ENCODE measurements around the gene PCCA. TPM values are rescaled to one million over a fixed set of nuclear protein-coding genes. Genes with fewer than 3 reads are reported as not detected.

The PCCA gene
- total RNA-seq, 1 experiment from 2014 or later, result 16.1 TPM

- H3K4me1 ChIP-seq (replicated peaks; ENCODE audit: insufficient read depth), result no peaks in the 10 kb centered on the region
- ChIA-PET CTCF (no interaction called here), POLR2A (ENCODE audit: unreplicated experiment) (no interaction called here)
- DNase-seq, result no peak
- no peak for TF ChIP-seq CTCF (conservative IDR thresholded peaks at IDR 0.05)
- TF ChIP-seq EZH2 (IDR thresholded peaks at IDR 0.05; ENCODE audit: low read depth), result no peak
- no peak overlapping the region for H3K4me2 ChIP-seq
- no peak overlapping the region for H3K4me3 ChIP-seq
- H3K27ac ChIP-seq, result no peak overlapping the region
- no peak overlapping the region for H2AFZ ChIP-seq
- no peaks in the 10 kb centered on the region for H3K79me2 ChIP-seq (ENCODE audit: low read depth)
- no peaks in the 10 kb centered on the region for H4K20me1 ChIP-seq (ENCODE audit: insufficient read depth)
- H3K36me3 ChIP-seq (ENCODE audit: low read depth), result no peaks in the 10 kb centered on the region
- H3F3A ChIP-seq (ENCODE audit: insufficient read depth, low read depth), result no peaks in the 10 kb centered on the region; the same call in 1 of the 2 replicates
- no TSS peak for BruUV-seq (replicated peaks)
- H3K27me3 ChIP-seq (ENCODE audit: insufficient read depth, low read depth), result no peaks in the 10 kb centered on the region
- no peaks in the 10 kb centered on the region for H3K9me2 ChIP-seq (ENCODE audit: insufficient read depth)
- no peaks in the 10 kb centered on the region for H3K9me3 ChIP-seq (ENCODE audit: insufficient read depth, low read depth)
- intact Hi-C loops (cut with micrococcal nuclease; ENCODE audit: unreplicated experiment), result loop anchor here (5.0 kb wide), 1 partner anchor 362 kb away; no protein-coding TSS in a partner anchor
These were observed 141.9 kb downstream of the PCCA start for GRCh38 chr13:100230769-100231149.

GRCh38 chr13:100231176-100231575 is 142.3 kb downstream of the PCCA start:
- no peak for DNase-seq
- no peaks in the 10 kb centered on the region for H3K4me1 ChIP-seq (replicated peaks; ENCODE audit: insufficient read depth)
- no peaks in the 10 kb centered on the region for H3K79me2 ChIP-seq (ENCODE audit: low read depth)
- BruUV-seq (replicated peaks), result no TSS peak
- no peaks in the 10 kb centered on the region for H3K9me3 ChIP-seq (ENCODE audit: insufficient read depth, low read depth)
- TF ChIP-seq EZH2 (IDR thresholded peaks at IDR 0.05; ENCODE audit: low read depth) (no peak), CTCF (conservative IDR thresholded peaks at IDR 0.05) (no peak)
- H3K4me3 ChIP-seq, result no peak overlapping the region
- no peaks in the 10 kb centered on the region for H3K36me3 ChIP-seq (ENCODE audit: low read depth)
- no peak overlapping the region for H2AFZ ChIP-seq
- no peaks in the 10 kb centered on the region for H3K27me3 ChIP-seq (ENCODE audit: insufficient read depth, low read depth)
- ChIA-PET POLR2A (ENCODE audit: unreplicated experiment) (no interaction called here), CTCF (no interaction called here)
- intact Hi-C loops (cut with micrococcal nuclease; ENCODE audit: unreplicated experiment), result loop anchor here (5.0 kb wide), 1 partner anchor 361 kb away; no protein-coding TSS in a partner anchor
- H3K4me2 ChIP-seq, result no peak overlapping the region
- no peak overlapping the region for H3K27ac ChIP-seq
- H4K20me1 ChIP-seq (ENCODE audit: insufficient read depth), result no peaks in the 10 kb centered on the region
- H3F3A ChIP-seq (ENCODE audit: insufficient read depth, low read depth), result no peaks in the 10 kb centered on the region; the same call in 1 of the 2 replicates
- no peaks in the 10 kb centered on the region for H3K9me2 ChIP-seq (ENCODE audit: insufficient read depth)

DNA sequence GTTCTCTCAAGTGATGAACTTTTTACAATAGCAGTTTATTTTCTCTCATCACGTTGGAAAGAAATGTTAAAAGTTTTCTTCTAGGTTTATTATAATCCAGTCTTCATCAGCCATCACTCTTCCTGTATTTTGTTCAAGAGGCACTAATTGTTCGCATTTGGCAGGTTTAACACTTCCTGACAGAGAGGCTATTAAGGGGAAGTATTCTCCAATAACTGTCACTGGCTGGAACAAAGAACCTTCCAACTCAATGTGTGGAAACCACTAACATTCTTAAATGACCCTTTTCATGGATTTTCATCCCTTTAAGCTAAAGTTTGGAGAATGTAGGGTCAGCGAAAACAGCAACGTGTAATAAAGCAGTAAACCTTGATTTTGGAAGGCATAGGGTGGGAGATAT is 145.1 kb downstream of the PCCA start:
- no TSS peak for BruUV-seq (replicated peaks)
- POLR2A ChIA-PET (ENCODE audit: unreplicated experiment), result no interaction called here
- intact Hi-C loops (cut with micrococcal nuclease; ENCODE audit: unreplicated experiment), result loop anchor here (2.0 to 5.0 kb wide), 3 partner anchors 281 to 577 kb away; no protein-coding TSS in a partner anchor

More for the DNA sequence above, 145.1 kb downstream of the PCCA start:
- Histone ChIP-seq H3K9me2 (ENCODE audit: insufficient read depth) (no peaks in the 10 kb centered on the region), H2AFZ (no peak overlapping the region), H3K79me2 (ENCODE audit: low read depth) (no peaks in the 10 kb centered on the region), H4K20me1 (ENCODE audit: insufficient read depth) (no peaks in the 10 kb centered on the region), H3K27ac (no peak overlapping the region), H3K27me3 (ENCODE audit: insufficient read depth, low read depth) (no peaks in the 10 kb centered on the region), H3K4me2 (no peak overlapping the region), H3F3A (ENCODE audit: insufficient read depth, low read depth) (no peaks in the 10 kb centered on the region; the same call in 1 of the 2 replicates), H3K4me1 (replicated peaks; ENCODE audit: insufficient read depth) (no peaks in the 10 kb centered on the region), H3K9me3 (ENCODE audit: insufficient read depth, low read depth) (no peaks in the 10 kb centered on the region), H3K4me3 (no peak overlapping the region), H3K36me3 (ENCODE audit: low read depth) (no peaks in the 10 kb centered on the region)
- TF ChIP-seq EZH2 (IDR thresholded peaks at IDR 0.05; ENCODE audit: low read depth) (no peak), CTCF (conservative IDR thresholded peaks at IDR 0.05) (no peak)
- CTCF ChIA-PET, result interaction anchor here (0.5 kb wide), 1 partner anchor 275 kb away, joined by 3 read pairs; no protein-coding TSS in a partner anchor
- DNase-seq, result no peak

Data from PC-9 (cell line).